ENCODE data around the gene CRLF1.
"Not testable (repeated sequence)": the region's sequence is repeated elsewhere in the genome, so short reads cannot be mapped to it uniquely, and the experiment has no call there.

CRLF1 gene

DNA sequence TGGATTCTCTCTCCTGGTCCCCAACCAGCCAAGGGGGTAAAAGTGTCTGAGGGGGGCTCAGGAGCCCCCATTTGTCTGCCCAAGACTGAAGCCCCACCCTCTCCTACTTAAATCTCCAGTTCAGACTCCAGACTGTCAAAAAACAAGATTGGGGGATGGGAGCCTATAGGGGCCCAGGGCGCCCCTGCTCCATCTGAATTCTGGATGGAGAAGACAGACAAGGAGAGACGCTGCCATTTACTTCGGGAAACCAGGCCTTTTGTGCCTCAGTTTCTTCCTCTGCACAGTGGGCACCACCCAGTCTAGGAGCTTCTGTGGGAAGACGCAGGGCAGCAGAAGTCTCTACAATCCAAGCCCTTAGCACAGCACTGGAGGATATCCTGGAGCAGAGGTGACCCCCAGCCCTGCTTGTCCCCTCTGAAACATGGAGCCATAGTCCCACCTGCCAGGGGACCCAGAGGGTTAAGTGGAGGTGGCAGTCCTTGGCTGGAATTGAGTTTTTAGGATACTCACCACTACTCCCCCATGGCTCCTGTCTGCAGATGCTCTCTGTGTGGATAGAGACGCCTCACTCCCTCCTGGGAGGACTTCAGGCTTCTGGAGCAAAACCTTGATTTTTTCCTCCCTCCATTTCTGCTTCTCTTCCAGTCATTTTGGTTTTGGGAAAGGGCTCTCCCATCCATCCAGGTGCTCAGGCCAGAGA, 1.7 kb upstream of the CRLF1 start:
- DNase-seq: no peak

- no peak for DNase-seq
Measured at GRCh38 chr19:18607226-18608101, 865 bp upstream of the CRLF1 start.

DNA sequence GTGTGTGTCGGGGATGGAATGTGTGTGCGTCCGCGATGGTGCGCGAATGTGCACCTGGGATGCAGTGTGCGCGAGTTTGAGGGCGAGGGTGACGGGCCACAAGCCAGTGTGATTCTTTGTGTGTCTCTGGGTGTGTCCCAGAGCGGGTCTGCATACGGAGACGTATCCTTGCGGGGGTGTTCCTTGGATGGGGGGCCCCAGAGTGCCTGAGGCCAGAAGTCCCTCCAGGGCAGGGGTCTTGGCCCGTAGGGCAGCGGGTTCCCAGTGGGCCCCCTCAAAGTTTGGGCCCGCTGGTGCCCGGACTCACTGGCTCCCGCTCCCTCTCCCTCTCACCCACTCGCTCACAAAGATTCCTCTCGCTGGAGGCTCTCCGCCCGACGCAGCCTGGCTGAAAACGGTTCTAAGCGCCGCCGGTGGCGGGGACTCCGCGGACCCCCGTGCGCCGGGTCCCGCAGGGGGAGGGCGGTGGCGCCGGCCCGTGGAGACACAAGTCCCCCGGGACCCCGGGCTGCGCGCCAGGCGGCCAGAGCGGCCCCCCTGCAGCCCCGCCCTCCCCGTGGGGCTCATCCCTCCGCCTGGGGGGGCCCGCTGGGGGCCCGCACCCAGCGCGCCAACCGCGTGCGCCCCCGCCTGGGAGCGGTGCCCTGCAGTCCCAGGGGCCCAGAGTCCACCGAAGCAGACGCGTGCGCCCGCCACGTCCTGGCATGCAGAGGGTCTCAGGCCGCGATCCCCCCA, 886 bp downstream of the CRLF1 start:
- DNase-seq: no peak

DNA sequence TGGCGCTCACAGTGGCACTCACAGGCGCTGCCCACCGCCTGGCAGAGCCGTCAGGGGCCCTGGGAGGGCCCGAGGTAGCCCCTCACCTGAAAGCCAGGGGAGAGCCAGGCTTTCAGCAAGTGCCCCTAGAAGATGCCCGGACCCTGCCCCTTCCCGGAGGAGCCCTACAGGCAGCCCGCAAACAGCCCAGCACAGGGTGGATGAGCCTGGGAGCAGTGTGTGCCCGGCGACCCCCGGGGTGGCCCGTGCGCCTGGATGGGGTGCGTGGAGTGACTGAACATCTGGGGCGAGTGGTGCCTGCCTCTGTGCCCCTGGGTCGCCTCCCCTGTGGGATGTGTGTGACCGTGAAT, 1.4 kb downstream of the CRLF1 start:
- no peak for DNase-seq

DNA sequence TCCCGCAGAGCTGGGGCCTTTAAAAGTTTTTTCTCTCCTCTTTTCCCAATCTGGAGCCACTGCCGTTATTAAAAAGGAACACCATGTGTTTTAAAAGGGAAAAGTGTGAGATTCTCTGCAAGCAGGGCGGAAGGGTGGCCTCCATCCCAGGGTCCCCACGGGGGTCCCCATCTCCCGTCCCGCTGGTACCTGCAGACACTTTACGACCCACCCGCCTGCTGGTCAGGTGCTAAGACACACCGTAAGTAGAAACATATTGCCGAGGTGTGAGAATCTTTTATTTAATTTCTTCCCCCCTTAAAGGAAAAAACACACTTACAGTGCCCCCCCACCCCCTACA, 1.8 kb downstream of the CRLF1 start:
- no peak for DNase-seq

GRCh38 chr19:18603958-18604819, 2.4 kb downstream of the CRLF1 start:
- no peak for DNase-seq

GRCh38 chr19:18603255-18603957, 3.2 kb downstream of the CRLF1 start:
- no peak for DNase-seq

DNA sequence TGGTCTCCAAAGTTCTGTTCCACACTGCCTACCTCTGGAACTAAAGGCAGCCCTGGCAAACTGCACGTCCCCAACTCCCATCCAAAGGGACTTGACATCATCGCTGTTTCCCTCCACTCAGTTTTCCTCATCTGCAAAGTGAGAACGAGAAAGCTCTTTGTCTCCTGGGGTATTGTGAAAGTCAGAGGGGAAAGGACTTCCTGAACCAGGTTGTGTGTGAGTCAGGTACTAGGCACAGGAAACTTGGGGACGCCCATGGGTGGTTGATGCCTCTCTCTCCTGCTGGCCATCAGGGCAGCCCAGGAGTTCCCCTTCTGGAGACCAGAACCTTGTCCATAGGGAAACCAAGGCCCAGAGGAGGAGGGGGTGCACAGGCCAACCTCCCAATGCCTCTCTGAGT, 4.7 kb downstream of the CRLF1 start:
- DNase-seq: no peak

DNA sequence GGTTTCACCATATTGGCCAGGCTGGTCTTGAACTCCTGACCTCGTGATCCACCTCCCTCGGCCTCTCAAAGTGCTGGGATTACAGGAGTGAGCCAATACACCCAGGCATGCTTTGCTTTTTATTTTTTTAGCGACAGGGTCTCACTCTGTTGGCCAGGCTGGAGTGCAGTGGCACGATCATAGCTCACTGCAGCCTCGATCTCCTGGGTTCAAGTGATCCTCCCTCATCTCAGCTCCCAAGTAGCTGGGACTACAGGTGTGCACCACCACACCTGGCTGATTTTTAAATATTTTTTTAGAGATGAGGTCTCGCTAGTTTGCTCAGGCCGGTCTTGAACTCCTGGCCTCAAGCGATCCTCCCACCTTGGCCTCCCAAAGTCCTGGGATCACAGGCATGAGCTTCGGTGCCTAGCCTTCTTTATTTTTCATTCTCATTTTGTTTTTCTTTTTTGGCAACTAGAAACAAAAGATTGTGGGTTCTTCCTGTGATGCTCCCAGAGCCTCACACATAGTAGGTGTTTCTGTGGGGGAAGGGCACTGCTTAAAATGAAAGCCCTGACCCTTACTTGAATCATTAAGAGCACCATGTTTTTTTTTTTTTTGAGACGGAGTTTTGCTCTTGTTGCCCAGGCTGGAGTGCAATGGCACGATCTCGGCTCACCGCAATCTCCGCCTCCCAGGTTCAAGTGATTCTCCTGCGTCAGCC, 5.8 kb downstream of the CRLF1 start:
- not testable (repeated sequence) for DNase-seq

DNA sequence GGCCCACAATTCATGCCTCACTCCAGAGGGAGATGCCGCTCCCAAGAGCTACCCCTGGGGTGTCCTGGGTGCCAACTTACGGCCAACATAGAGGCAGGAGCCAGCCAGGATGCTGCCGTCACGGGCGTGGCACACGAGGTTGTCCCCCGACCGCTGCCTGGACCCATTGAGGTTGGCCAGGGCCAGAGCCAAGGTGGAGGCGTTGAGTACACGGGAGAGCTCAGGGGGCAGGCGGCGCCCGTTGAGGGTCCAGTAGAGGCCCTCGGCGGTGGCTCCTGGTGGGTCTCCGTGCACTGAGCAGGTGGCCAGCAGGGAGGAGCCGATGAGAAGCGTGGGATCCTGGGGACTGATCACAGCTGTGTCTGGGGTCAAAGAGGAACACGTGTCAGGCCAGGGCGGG, 7.1 kb downstream of the CRLF1 start:
- no peak for DNase-seq

- DNase-seq: no peak
Measured at GRCh38 chr19:18597809-18598660, 8.6 kb downstream of the CRLF1 start.

DNA sequence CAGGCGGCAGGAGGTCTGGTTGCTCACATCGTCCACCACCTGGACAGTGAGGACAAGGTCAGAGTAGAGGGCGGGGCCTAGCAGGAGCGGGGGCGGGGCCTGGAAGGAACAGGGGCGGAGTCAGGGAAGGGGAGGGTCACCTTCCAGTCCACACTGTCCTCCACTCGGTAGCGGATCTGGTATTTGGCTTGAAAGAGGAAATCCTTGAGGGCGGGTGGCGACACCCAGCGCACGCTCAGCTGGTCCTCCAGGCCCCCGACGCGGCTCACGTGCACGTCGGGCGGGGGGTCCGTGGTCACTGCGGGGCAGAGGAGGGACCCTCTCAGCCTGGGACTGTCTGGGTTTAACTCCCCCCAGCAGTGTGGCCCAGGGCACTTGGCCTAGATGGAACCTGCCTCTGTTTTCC, 9.8 kb downstream of the CRLF1 start:
- no peak for DNase-seq

DNA sequence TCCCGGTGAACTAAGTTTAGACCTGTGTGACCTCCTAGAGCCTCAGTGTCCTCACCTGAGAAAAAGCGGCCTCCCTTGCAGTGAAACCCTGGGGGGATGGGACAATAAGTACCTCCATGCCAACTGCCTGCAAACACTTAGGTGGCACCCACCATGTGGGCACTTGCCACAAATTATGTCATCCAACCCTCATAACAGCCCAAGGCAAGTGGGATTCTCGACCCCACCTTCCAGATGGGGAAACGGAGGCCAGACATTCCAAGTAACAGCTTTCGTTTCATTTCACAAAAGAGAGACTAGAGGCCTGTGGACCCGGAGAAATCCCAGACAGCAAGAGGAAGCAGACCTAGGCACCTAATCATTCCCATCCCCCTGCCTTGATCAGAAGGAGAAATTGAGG, 11.1 kb downstream of the CRLF1 start:
- DNase-seq: no peak

DNA sequence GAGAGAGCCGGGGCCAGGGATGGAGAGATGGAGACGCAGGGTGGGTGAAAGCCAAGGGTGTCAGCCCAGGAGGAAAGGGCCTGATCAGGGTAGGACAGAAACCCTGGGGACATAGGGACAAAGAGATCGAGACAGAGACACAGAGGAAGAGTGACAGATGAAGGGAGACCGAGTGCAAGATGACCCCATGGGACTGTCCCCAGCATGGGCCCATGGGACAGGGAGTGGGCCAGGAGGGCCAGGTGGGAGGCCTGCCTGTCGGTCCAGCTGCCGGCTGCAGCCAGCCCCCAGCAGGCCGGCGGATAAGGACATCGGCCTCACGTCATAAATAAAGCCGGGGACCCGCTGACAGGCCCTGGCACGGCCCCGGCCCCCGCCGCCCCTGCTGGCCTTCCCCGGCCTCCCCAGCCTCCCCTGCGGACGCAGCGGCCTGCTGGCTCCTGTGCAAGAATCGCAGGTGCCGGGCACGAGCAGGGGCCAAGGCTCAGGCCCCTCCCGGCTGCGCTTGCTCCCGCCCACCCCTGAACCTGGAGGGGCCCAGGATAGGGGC, 11.7 kb downstream of the CRLF1 start:
- no peak for DNase-seq

DNA sequence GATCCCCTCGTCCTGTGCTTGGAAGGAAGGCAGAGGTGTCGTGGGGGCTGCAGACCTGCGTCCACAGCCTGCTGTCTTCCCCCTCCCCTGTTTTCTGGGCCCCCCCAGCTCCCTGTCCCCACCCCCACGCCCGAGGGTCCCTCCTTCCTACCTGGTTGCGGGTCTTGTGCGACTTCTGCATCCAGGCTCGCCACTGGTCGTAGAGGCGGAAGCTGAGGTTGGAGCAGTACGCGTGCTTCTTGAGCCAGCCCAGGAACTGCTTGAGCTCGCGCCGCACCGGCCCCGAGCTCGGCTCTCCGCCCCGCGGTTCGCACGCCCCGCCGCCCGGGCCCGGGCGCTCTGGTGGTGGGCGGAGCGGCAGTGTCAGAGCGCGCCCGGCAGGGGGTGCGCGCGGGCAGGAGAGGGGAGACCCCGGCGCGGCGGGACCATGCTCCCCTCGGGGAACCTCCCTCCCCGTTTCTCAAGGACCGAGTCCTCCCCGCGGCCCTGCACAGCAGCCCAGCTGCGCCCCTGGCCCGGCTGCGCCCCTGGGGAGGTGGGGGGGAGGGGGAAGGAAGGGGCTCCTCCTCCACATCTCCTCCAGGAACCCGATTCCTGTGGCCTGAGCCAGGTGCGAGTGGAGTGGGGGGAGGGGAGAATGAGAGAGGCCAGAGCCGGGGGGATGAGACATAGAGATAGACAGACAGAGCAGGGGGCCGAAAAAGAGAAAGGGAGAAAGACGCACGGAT, 12.3 kb downstream of the CRLF1 start:
- peak; percentile 79 for DNase-seq

DNA sequence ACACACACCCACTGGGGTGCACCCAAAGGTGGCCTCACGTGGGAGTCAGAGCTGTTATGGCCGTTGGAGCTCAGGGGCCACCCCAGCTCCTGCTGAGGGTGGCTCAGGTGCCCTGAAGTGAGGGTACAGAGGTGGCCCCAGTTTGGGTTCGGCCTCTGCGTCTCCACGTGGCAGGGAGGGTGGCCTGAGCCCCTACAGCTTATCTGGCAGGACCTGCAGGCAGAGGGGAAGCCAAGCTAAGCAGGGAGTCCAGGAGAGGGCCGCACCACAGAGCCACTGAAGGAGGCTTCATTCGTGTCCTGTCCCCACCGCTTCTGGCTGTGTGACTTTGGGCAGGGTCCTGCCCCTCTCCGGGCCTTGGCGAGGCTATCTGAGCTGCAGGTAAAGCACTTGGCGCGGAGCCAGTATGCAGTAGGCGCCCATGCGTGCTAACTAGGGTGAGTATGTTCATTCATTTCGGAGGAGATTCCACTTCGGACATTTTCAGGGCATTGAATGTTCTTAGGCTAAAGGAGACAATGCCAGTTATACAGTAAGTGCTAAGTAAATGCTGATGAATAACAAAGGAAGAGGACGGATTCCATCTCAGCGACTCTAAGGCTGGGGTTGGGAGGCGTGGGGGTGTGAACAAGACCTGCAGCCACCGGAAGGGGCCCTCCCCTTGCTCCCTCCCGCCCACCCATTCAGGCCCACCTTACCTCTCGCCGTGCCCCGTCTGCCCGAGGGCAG, 13.1 kb downstream of the CRLF1 start:
- DNase-seq: no peak

DNA sequence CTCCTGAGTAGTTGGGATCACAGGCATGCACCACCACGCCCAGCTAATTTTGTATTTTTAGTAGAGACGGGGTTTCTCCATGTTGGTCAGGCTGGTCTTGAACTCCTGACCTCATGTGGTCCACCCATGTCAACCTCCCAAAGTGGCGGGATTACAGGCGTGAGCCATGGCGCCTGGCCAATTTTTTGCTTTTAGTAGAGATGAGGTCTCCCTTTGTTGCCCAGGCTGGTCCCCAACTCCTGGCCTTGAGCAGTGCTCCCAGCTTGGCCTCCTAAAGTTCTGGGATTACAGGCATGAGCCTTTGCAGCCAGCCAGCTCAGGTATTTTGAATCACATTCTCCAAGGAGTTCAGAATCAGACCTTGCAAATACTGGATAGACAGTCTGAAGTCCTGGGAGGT, 13.9 kb downstream of the CRLF1 start:
- not testable (repeated sequence) for DNase-seq

- no peak for DNase-seq
Measured at GRCh38 chr19:18591735-18592385, 14.7 kb downstream of the CRLF1 start.

Measured in activated CD4-positive, alpha-beta T cell treated with anti-CD3 and anti-CD28 coated beads, Interleukin-2, Interleukin-6, amounts not matched to agents 100 ng/mL and 50 ng/mL, durations not matched to agents 16 hours and 8 hours (primary cell).